ENCODE data around the gene PSME4.

PSME4 gene

GRCh38 chr2:53913721-53914120 is 57.1 kb downstream of the PSME4 start:
- H2BK120ac ChIP-seq (ENCODE audit: low read depth, low read length) = no peak overlapping the region
- H2AK5ac ChIP-seq (ENCODE audit: low read length) = no peak overlapping the region
- no peak overlapping the region for H3K4ac ChIP-seq (ENCODE audit: low read depth, low read length)
- no peaks in the 10 kb centered on the region for H3K79me2 ChIP-seq (ENCODE audit: control insufficient read depth, insufficient read depth, low read length)
- no peak overlapping the region for H4K5ac ChIP-seq (ENCODE audit: low read length)
- H3K79me1 ChIP-seq (ENCODE audit: low read length) = no peaks in the 10 kb centered on the region
- no peak overlapping the region for H2BK15ac ChIP-seq (replicated peaks; ENCODE audit: low read depth)
- no peak overlapping the region for H3K18ac ChIP-seq (ENCODE audit: low read length)
- no peak overlapping the region for H3K4me3 ChIP-seq (ENCODE audit: low read length)
- H3K27me3 ChIP-seq (ENCODE audit: insufficient read depth, low read length, poor library complexity) = no peaks in the 10 kb centered on the region
- WGBS (ENCODE audit: extremely low coverage, insufficient coverage, low lambda C conversion rate) = no CpG with 5 or more reads among the region's 3 CpGs
- DNase-seq = no peak
- no peak overlapping the region for H3K9ac ChIP-seq (ENCODE audit: low read length)
- no peak overlapping the region for H3K23ac ChIP-seq (ENCODE audit: low read length)
- H4K8ac ChIP-seq (ENCODE audit: low read depth, low read length) = no peak overlapping the region
- no peak overlapping the region for H2BK5ac ChIP-seq (ENCODE audit: low read length)
- no peaks in the 10 kb centered on the region for H3K36me3 ChIP-seq (ENCODE audit: control insufficient read depth, insufficient read depth, low read length)
- H3K4me2 ChIP-seq (ENCODE audit: low read length) = no peak overlapping the region
- no peaks in the 10 kb centered on the region for H3K4me1 ChIP-seq (ENCODE audit: control insufficient read depth, low read depth, low read length)
- no peak overlapping the region for H3K56ac ChIP-seq (ENCODE audit: low read length)
- no peak overlapping the region for H3K27ac ChIP-seq (ENCODE audit: low read depth, low read length)

GRCh38 chr2:53911434-53912189 is 59.2 kb downstream of the PSME4 start:
- Histone ChIP-seq H2BK5ac (ENCODE audit: low read length) (no peak overlapping the region), H2BK15ac (replicated peaks; ENCODE audit: low read depth) (no peak overlapping the region), H3K79me2 (ENCODE audit: control insufficient read depth, insufficient read depth, low read length) (no peaks in the 10 kb centered on the region), H3K9ac (ENCODE audit: low read length) (no peak overlapping the region), H3K23ac (ENCODE audit: low read length) (no peak overlapping the region), H3K4me1 (ENCODE audit: control insufficient read depth, low read depth, low read length) (no peaks in the 10 kb centered on the region), H3K4ac (ENCODE audit: low read depth, low read length) (no peak overlapping the region), H3K56ac (ENCODE audit: low read length) (no peak overlapping the region), H3K27ac (ENCODE audit: low read depth, low read length) (no peak overlapping the region), H3K4me3 (ENCODE audit: low read length) (no peak overlapping the region), H4K8ac (ENCODE audit: low read depth, low read length) (no peak overlapping the region), H3K27me3 (ENCODE audit: insufficient read depth, low read length, poor library complexity) (no peaks in the 10 kb centered on the region), H3K18ac (ENCODE audit: low read length) (no peak overlapping the region), H2AK5ac (ENCODE audit: low read length) (no peak overlapping the region), H4K5ac (ENCODE audit: low read length) (no peak overlapping the region), H3K36me3 (ENCODE audit: control insufficient read depth, insufficient read depth, low read length) (no peaks in the 10 kb centered on the region), H3K79me1 (ENCODE audit: low read length) (no peaks in the 10 kb centered on the region), H2BK120ac (ENCODE audit: low read depth, low read length) (no peak overlapping the region), H3K4me2 (ENCODE audit: low read length) (no peak overlapping the region)
- no CpG with 5 or more reads among the region's 4 CpGs for WGBS (ENCODE audit: extremely low coverage, insufficient coverage, low lambda C conversion rate)
- DNase-seq = peak; percentile 3

- no peaks in the 10 kb centered on the region for H3K79me1 ChIP-seq (ENCODE audit: low read length)
- H2AK5ac ChIP-seq (ENCODE audit: low read length) = no peak overlapping the region
Measured at GRCh38 chr2:53907582-53907981, 63.2 kb downstream of the PSME4 start.

GRCh38 chr2:53905396-53905795 is 65.4 kb downstream of the PSME4 start:
- no peak overlapping the region for H3K4me2 ChIP-seq (ENCODE audit: low read length)
- WGBS (ENCODE audit: extremely low coverage, insufficient coverage, low lambda C conversion rate) = no CpG with 5 or more reads among the region's 9 CpGs

More at GRCh38 chr2:53907582-53907981, 63.2 kb downstream of the PSME4 start:
- no peak overlapping the region for H3K27ac ChIP-seq (ENCODE audit: low read depth, low read length)
- no peak overlapping the region for H3K4me3 ChIP-seq (ENCODE audit: low read length)
- H3K18ac ChIP-seq (ENCODE audit: low read length) = no peak overlapping the region
- no peak overlapping the region for H2BK5ac ChIP-seq (ENCODE audit: low read length)
- H3K23ac ChIP-seq (ENCODE audit: low read length) = no peak overlapping the region
- no peaks in the 10 kb centered on the region for H3K4me1 ChIP-seq (ENCODE audit: control insufficient read depth, low read depth, low read length)
- H3K56ac ChIP-seq (ENCODE audit: low read length) = no peak overlapping the region
- H3K4ac ChIP-seq (ENCODE audit: low read depth, low read length) = no peak overlapping the region
- no peak for DNase-seq
- H3K36me3 ChIP-seq (ENCODE audit: control insufficient read depth, insufficient read depth, low read length) = peaks cover 2% of the 10 kb centered on the region
- H3K9ac ChIP-seq (ENCODE audit: low read length) = no peak overlapping the region
- no peaks in the 10 kb centered on the region for H3K27me3 ChIP-seq (ENCODE audit: insufficient read depth, low read length, poor library complexity)
- WGBS (ENCODE audit: extremely low coverage, insufficient coverage, low lambda C conversion rate) = no CpG with 5 or more reads among the region's 1 CpG
- no peak overlapping the region for H4K5ac ChIP-seq (ENCODE audit: low read length)
- no peaks in the 10 kb centered on the region for H3K79me2 ChIP-seq (ENCODE audit: control insufficient read depth, insufficient read depth, low read length)
- no peak overlapping the region for H3K4me2 ChIP-seq (ENCODE audit: low read length)
- no peak overlapping the region for H2BK15ac ChIP-seq (replicated peaks; ENCODE audit: low read depth)
- H2BK120ac ChIP-seq (ENCODE audit: low read depth, low read length) = no peak overlapping the region
- no peak overlapping the region for H4K8ac ChIP-seq (ENCODE audit: low read depth, low read length)

GRCh38 chr2:53903011-53903410 is 67.8 kb downstream of the PSME4 start:
- WGBS (ENCODE audit: extremely low coverage, insufficient coverage, low lambda C conversion rate) = no CpG with 5 or more reads among the region's 4 CpGs
- H3K18ac ChIP-seq (ENCODE audit: low read length) = no peak overlapping the region
- no peak overlapping the region for H4K5ac ChIP-seq (ENCODE audit: low read length)

More at GRCh38 chr2:53905396-53905795, 65.4 kb downstream of the PSME4 start:
- H3K27ac ChIP-seq (ENCODE audit: low read depth, low read length) = no peak overlapping the region
- no peak overlapping the region for H4K8ac ChIP-seq (ENCODE audit: low read depth, low read length)
- H3K4ac ChIP-seq (ENCODE audit: low read depth, low read length) = no peak overlapping the region
- no peaks in the 10 kb centered on the region for H3K79me1 ChIP-seq (ENCODE audit: low read length)
- H2BK5ac ChIP-seq (ENCODE audit: low read length) = no peak overlapping the region
- no peak overlapping the region for H2BK15ac ChIP-seq (replicated peaks; ENCODE audit: low read depth)
- H3K36me3 ChIP-seq (ENCODE audit: control insufficient read depth, insufficient read depth, low read length) = peaks cover 3% of the 10 kb centered on the region
- H2AK5ac ChIP-seq (ENCODE audit: low read length) = no peak overlapping the region
- no peak overlapping the region for H3K4me3 ChIP-seq (ENCODE audit: low read length)
- no peak overlapping the region for H3K9ac ChIP-seq (ENCODE audit: low read length)
- H3K79me2 ChIP-seq (ENCODE audit: control insufficient read depth, insufficient read depth, low read length) = no peaks in the 10 kb centered on the region
- no peak overlapping the region for H3K56ac ChIP-seq (ENCODE audit: low read length)
- no peaks in the 10 kb centered on the region for H3K27me3 ChIP-seq (ENCODE audit: insufficient read depth, low read length, poor library complexity)
- no peak for DNase-seq
- H2BK120ac ChIP-seq (ENCODE audit: low read depth, low read length) = no peak overlapping the region
- H4K5ac ChIP-seq (ENCODE audit: low read length) = no peak overlapping the region
- H3K23ac ChIP-seq (ENCODE audit: low read length) = no peak overlapping the region
- H3K4me1 ChIP-seq (ENCODE audit: control insufficient read depth, low read depth, low read length) = no peaks in the 10 kb centered on the region
- no peak overlapping the region for H3K18ac ChIP-seq (ENCODE audit: low read length)

GRCh38 chr2:53901192-53901591 is 69.6 kb downstream of the PSME4 start:
- no peak overlapping the region for H2BK5ac ChIP-seq (ENCODE audit: low read length)
- H3K23ac ChIP-seq (ENCODE audit: low read length) = no peak overlapping the region
- H3K36me3 ChIP-seq (ENCODE audit: control insufficient read depth, insufficient read depth, low read length) = peaks cover 5% of the 10 kb centered on the region
- no CpG with 5 or more reads among the region's 3 CpGs for WGBS (ENCODE audit: extremely low coverage, insufficient coverage, low lambda C conversion rate)
- no peak overlapping the region for H2BK15ac ChIP-seq (replicated peaks; ENCODE audit: low read depth)
- H4K5ac ChIP-seq (ENCODE audit: low read length) = no peak overlapping the region
- no peak overlapping the region for H2BK120ac ChIP-seq (ENCODE audit: low read depth, low read length)
- no peak overlapping the region for H3K4me3 ChIP-seq (ENCODE audit: low read length)
- H2AK5ac ChIP-seq (ENCODE audit: low read length) = no peak overlapping the region
- no peak overlapping the region for H3K9ac ChIP-seq (ENCODE audit: low read length)
- no peak overlapping the region for H3K4ac ChIP-seq (ENCODE audit: low read depth, low read length)
- H3K56ac ChIP-seq (ENCODE audit: low read length) = no peak overlapping the region
- H4K8ac ChIP-seq (ENCODE audit: low read depth, low read length) = no peak overlapping the region
- H3K4me2 ChIP-seq (ENCODE audit: low read length) = no peak overlapping the region
- H3K79me1 ChIP-seq (ENCODE audit: low read length) = no peaks in the 10 kb centered on the region
- H3K18ac ChIP-seq (ENCODE audit: low read length) = no peak overlapping the region
- H3K4me1 ChIP-seq (ENCODE audit: control insufficient read depth, low read depth, low read length) = no peaks in the 10 kb centered on the region
- no peaks in the 10 kb centered on the region for H3K79me2 ChIP-seq (ENCODE audit: control insufficient read depth, insufficient read depth, low read length)
- no peaks in the 10 kb centered on the region for H3K27me3 ChIP-seq (ENCODE audit: insufficient read depth, low read length, poor library complexity)
- no peak overlapping the region for H3K27ac ChIP-seq (ENCODE audit: low read depth, low read length)
- no peak for DNase-seq

More at GRCh38 chr2:53903011-53903410, 67.8 kb downstream of the PSME4 start:
- Histone ChIP-seq H3K9ac (ENCODE audit: low read length) (no peak overlapping the region), H3K79me1 (ENCODE audit: low read length) (no peaks in the 10 kb centered on the region), H2BK120ac (ENCODE audit: low read depth, low read length) (no peak overlapping the region), H3K4ac (ENCODE audit: low read depth, low read length) (no peak overlapping the region), H2AK5ac (ENCODE audit: low read length) (no peak overlapping the region), H3K4me2 (ENCODE audit: low read length) (no peak overlapping the region), H3K23ac (ENCODE audit: low read length) (no peak overlapping the region), H3K4me1 (ENCODE audit: control insufficient read depth, low read depth, low read length) (no peaks in the 10 kb centered on the region), H2BK15ac (replicated peaks; ENCODE audit: low read depth) (no peak overlapping the region), H3K27me3 (ENCODE audit: insufficient read depth, low read length, poor library complexity) (no peaks in the 10 kb centered on the region), H2BK5ac (ENCODE audit: low read length) (no peak overlapping the region), H3K27ac (ENCODE audit: low read depth, low read length) (no peak overlapping the region), H3K36me3 (ENCODE audit: control insufficient read depth, insufficient read depth, low read length) (peaks cover 3% of the 10 kb centered on the region), H4K8ac (ENCODE audit: low read depth, low read length) (no peak overlapping the region), H3K79me2 (ENCODE audit: control insufficient read depth, insufficient read depth, low read length) (no peaks in the 10 kb centered on the region), H3K56ac (ENCODE audit: low read length) (no peak overlapping the region), H3K4me3 (ENCODE audit: low read length) (no peak overlapping the region)
- no peak for DNase-seq
